OCI-LY3 (cell line): Measurements from ENCODE around the gene CFD.

ENCODE experiments used
- H2AFZ ChIP-seq: fragments of 200-600, 300-600 bp; shearing (Covaris generic); 2 replicates; pipeline ENCODE4 v1.6.0; 2014; ENCODE audit warnings: antibody characterized with exemption, low read depth, low read length
- H3K27ac ChIP-seq: fragments of 200-600, 300-600 bp; sonication (generic); 2 replicates; pipeline ENCODE4 v1.5.1; 2014; ENCODE audit warnings: mild to moderate bottlenecking, low read length, moderate library complexity, mixed read lengths
- H3K27me3 ChIP-seq: fragments of 200-600, 300-600 bp; sonication (generic); 2 replicates; pipeline ENCODE4 v1.6.1; 2014; ENCODE audit warnings: low read depth, low read length, mixed read lengths
- H3K36me3 ChIP-seq: fragments of 200-600, 300-600 bp; sonication (generic); replicated peaks from 2 replicates; pipeline ENCODE3; 2014; ENCODE audit warnings: low read depth, low read length, mixed read lengths
- H3K4me1 ChIP-seq: fragments of 300-600, 200-600 bp; sonication (generic); 2 replicates; pipeline ENCODE4 v1.6.1; 2014; ENCODE audit warnings: low read length, mixed read lengths
- H3K4me2 ChIP-seq: fragments of 200-600, 300-600 bp; sonication (generic); 2 replicates; pipeline ENCODE4 v1.6.1; 2014; ENCODE audit warnings: low read length, mixed read lengths
- H3K4me3 ChIP-seq: fragments of 300-600, 200-600 bp; sonication (generic); 2 replicates; pipeline ENCODE4 v1.5.1; 2014; ENCODE audit warnings: antibody characterized with exemption, mild to moderate bottlenecking, low read length, moderate library complexity
- H3K79me2 ChIP-seq: fragments of 300-600, 200-600 bp; shearing (Covaris generic); 2 replicates; pipeline ENCODE4 v1.6.1; 2014; ENCODE audit warnings: mild to moderate bottlenecking, low read length, mixed read lengths
- H3K9ac ChIP-seq: fragments of 300-600, 200-600 bp; shearing (Covaris generic); 2 replicates; pipeline ENCODE4 v1.6.0; 2014; ENCODE audit warnings: mild to moderate bottlenecking, low read length, moderate library complexity
- H3K9me3 ChIP-seq: fragments of 200-600, 300-600 bp; shearing (Covaris generic); 2 replicates; pipeline ENCODE4 v1.6.1; 2014; ENCODE audit warnings: low read length, mixed read lengths; ENCODE audit not compliant: insufficient read depth
- H4K20me1 ChIP-seq: fragments of 200-600, 300-600 bp; sonication (generic); 2 replicates; pipeline ENCODE4 v1.6.1; 2016; ENCODE audit warnings: low read length, mixed read lengths; ENCODE audit not compliant: insufficient read depth
- EZH2phosphoT487 ChIP-seq: fragments of 200-600 bp; shearing (Covaris generic); IDR thresholded peaks from 2 replicates; pipeline ENCODE4 v1.6.1; 2018; ENCODE audit warnings: antibody characterized with exemption, mixed run types, low read depth
- TF ChIP-seq, protein P1 (sequence below): fragments of 200-600, 300-600 bp; sonication (generic); IDR thresholded peaks from 2 replicates; pipeline ENCODE4 v1.5.1; 2014; ENCODE audit warnings: antibody characterized with exemption, low read length, low read depth

CFD gene

GRCh38 chr19:821231-821824 lies 38.1 kb upstream of the CFD start:
- no peak overlapping the region for H3K27ac ChIP-seq
- H4K20me1 ChIP-seq: no peaks in the 10 kb centered on the region
- H3K4me2 ChIP-seq: no peak overlapping the region
- no peaks in the 10 kb centered on the region for H3K79me2 ChIP-seq
- H3K4me3 ChIP-seq: no peak overlapping the region
- no peak for TF ChIP-seq EZH2phosphoT487
- TF ChIP-seq, protein P1, sequence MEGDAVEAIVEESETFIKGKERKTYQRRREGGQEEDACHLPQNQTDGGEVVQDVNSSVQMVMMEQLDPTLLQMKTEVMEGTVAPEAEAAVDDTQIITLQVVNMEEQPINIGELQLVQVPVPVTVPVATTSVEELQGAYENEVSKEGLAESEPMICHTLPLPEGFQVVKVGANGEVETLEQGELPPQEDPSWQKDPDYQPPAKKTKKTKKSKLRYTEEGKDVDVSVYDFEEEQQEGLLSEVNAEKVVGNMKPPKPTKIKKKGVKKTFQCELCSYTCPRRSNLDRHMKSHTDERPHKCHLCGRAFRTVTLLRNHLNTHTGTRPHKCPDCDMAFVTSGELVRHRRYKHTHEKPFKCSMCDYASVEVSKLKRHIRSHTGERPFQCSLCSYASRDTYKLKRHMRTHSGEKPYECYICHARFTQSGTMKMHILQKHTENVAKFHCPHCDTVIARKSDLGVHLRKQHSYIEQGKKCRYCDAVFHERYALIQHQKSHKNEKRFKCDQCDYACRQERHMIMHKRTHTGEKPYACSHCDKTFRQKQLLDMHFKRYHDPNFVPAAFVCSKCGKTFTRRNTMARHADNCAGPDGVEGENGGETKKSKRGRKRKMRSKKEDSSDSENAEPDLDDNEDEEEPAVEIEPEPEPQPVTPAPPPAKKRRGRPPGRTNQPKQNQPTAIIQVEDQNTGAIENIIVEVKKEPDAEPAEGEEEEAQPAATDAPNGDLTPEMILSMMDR: no peak
- no peak overlapping the region for H2AFZ ChIP-seq
- no peak overlapping the region for H3K9ac ChIP-seq
- peaks cover 2% of the 10 kb centered on the region for H3K36me3 ChIP-seq
- no peaks in the 10 kb centered on the region for H3K9me3 ChIP-seq
- no peaks in the 10 kb centered on the region for H3K27me3 ChIP-seq
- no peaks in the 10 kb centered on the region for H3K4me1 ChIP-seq

DNA sequence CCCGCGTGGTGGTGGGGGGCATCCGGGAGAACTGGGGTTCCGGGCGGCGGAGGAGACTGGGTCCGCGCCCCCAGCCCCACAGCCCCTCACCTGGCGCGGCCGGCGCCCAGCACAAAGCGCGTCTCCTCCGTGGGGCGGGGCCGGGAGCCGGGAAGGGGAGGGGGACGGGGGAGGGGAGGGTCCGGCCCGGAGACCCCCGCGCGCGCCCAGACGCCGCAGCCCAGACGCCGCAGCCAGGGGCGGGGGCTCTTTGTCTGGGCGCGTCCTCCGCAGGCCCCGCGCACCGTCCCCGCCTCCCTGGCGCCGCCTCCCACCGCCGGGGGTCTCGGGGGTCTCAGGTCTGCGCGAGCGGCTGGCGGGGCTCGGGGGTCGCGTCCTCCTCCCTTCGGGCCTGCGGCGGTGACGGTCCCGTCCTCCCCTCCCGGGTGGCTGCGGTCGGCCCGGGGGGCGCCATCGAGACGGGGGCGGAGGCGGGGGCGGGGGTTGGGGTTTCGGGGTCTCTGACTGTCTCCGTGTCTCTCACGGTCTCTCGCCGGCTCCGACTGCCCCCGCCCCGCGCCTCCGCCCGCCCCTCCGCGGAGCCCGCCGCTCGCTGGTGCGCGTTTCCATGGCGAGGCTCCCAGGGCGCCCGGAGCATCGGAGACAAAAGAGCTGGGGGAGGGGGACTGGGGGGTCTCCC lies 37.5 kb upstream of the CFD start, which contains the start of gene PLPPR3:
Gene PLPPR3, minus strand, starts transcription at position 131 of the 679 bp plus-strand sequence. CDS start 396 bp downstream, outside the sequence.
- H3K36me3 ChIP-seq: no peaks in the 10 kb centered on the region
- no peaks in the 10 kb centered on the region for H3K27me3 ChIP-seq
- no peak within 1 kb of the TSS for H2AFZ ChIP-seq
- H3K9me3 ChIP-seq: no peaks in the 10 kb centered on the region
- no peak within 1 kb of the TSS for H3K4me2 ChIP-seq
- no peak within 1 kb of the TSS for H3K4me3 ChIP-seq
- H3K9ac ChIP-seq: no peak within 1 kb of the TSS
- H3K27ac ChIP-seq: no peak within 1 kb of the TSS
- no peaks in the 10 kb centered on the region for H3K4me1 ChIP-seq
- H3K79me2 ChIP-seq: no peaks in the 10 kb centered on the region
- TF ChIP-seq EZH2phosphoT487: no peak
- TF ChIP-seq, protein P1: no peak
- no peaks in the 10 kb centered on the region for H4K20me1 ChIP-seq

DNA sequence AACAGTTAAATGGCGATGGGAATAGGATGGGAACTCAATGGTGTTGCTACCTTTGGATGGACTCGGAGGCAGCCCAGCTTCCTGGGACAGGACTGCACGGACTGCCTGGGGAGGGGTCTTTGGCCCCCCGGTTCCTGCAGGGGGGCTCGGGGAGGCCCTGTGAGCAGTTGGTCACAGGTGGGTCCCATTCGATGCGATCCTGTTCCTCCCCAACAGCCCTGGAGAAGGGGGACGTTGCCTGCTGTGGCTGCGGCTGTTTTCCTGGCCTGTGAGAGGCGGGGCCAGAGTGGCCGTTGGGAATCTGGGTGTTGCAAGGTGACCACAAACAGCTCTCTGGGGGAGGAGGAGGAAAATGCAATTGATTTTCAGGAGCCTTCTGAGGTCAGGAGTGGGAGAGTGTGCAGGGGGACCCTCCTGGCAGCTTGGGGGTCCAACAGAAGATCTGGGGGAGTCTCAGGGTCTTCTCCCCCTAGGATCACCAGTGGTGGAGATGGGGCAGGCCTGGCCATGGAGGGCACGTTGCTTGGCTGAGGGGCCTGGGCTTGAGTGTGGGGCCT lies 35.8 kb upstream of the CFD start:
- no peak overlapping the region for H3K4me3 ChIP-seq

DNA sequence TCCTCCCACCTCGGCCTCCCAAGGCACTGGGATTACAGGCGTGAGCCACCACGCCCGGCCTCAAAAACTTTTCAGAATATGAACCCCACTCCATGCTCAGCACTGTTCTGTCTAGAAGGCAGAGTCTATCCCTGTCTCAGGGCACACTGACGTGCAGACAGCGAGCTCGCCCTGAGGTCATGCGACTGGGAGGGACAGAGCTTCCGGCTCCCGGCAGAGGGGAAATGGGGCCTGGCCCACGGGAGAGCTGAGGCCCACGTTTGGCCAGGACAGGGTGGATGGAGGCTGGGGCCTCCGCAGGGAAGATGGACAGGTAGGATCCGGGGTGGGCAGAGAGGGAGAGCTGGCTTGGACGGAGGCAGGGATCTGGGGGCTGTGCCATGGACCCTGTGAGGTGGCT lies 34.6 kb upstream of the CFD start:
- Histone ChIP-seq H4K20me1 (no peaks in the 10 kb centered on the region), H3K79me2 (no peaks in the 10 kb centered on the region), H3K27me3 (peaks cover 3% of the 10 kb centered on the region; the same call in 1 of the 2 replicates), H3K9ac (no peak overlapping the region), H3K36me3 (no peaks in the 10 kb centered on the region), H3K9me3 (no peaks in the 10 kb centered on the region), H3K4me2 (no peak overlapping the region), H2AFZ (no peak overlapping the region), H3K27ac (no peak overlapping the region), H3K4me3 (no peak overlapping the region), H3K4me1 (peaks cover 16% of the 10 kb centered on the region)
- TF ChIP-seq, protein P1: no peak
- no peak for TF ChIP-seq EZH2phosphoT487

More for the DNA sequence above, 35.8 kb upstream of the CFD start:
- peaks cover 7% of the 10 kb centered on the region; the same call in 1 of the 2 replicates for H3K4me1 ChIP-seq
- H3K36me3 ChIP-seq: no peaks in the 10 kb centered on the region
- H3K9me3 ChIP-seq: no peaks in the 10 kb centered on the region
- no peak for TF ChIP-seq EZH2phosphoT487
- TF ChIP-seq, protein P1: no peak
- H3K27ac ChIP-seq: no peak overlapping the region
- H4K20me1 ChIP-seq: no peaks in the 10 kb centered on the region
- H3K4me2 ChIP-seq: no peak overlapping the region
- H2AFZ ChIP-seq: no peak overlapping the region
- H3K9ac ChIP-seq: no peak overlapping the region
- H3K79me2 ChIP-seq: no peaks in the 10 kb centered on the region
- H3K27me3 ChIP-seq: no peaks in the 10 kb centered on the region
